Effector CD4-positive, alpha-beta T cell (primary cell): ENCODE measurements around the gene SORCS1.

Source experiments
- DNase-seq: peaks from one replicate; pipeline ENCODE4 v3.0.0-alpha.2; 2020

The SORCS1 gene

GRCh38 chr10:106982268-106982667, 182.2 kb downstream of the SORCS1 start:
- DNase-seq: no peak

- DNase-seq: no peak
Observed at GRCh38 chr10:106981452-106982075, 182.9 kb downstream of the SORCS1 start.

GRCh38 chr10:106980495-106981451, 183.7 kb downstream of the SORCS1 start:
- no peak for DNase-seq

- DNase-seq: no peak
Observed at GRCh38 chr10:106978756-106979155, 185.8 kb downstream of the SORCS1 start.

- no peak for DNase-seq
Observed at GRCh38 chr10:106973716-106974115, 190.8 kb downstream of the SORCS1 start.

GRCh38 chr10:106973288-106973687, 191.2 kb downstream of the SORCS1 start:
- DNase-seq: no peak

- DNase-seq: no peak
Observed at GRCh38 chr10:106972381-106972780, 192.1 kb downstream of the SORCS1 start.

- DNase-seq: no peak
Observed at GRCh38 chr10:106971411-106971831, 193.1 kb downstream of the SORCS1 start.

- no peak for DNase-seq
Observed at GRCh38 chr10:106967452-106967851, 197.1 kb downstream of the SORCS1 start.

GRCh38 chr10:106960812-106961211, 203.7 kb downstream of the SORCS1 start:
- no peak for DNase-seq

GRCh38 chr10:106959521-106959920, 205.0 kb downstream of the SORCS1 start:
- DNase-seq: no peak

GRCh38 chr10:106958589-106959361, 205.7 kb downstream of the SORCS1 start:
- DNase-seq: no peak

GRCh38 chr10:106957823-106958588, 206.5 kb downstream of the SORCS1 start:
- DNase-seq: no peak

- no peak for DNase-seq
Observed at GRCh38 chr10:106956216-106956915, 208.1 kb downstream of the SORCS1 start.

GRCh38 chr10:106955133-106955532, 209.4 kb downstream of the SORCS1 start:
- no peak for DNase-seq

- DNase-seq: no peak
Observed at GRCh38 chr10:106952033-106952432, 212.5 kb downstream of the SORCS1 start.

- DNase-seq: no peak
Observed at GRCh38 chr10:106949680-106950478, 214.6 kb downstream of the SORCS1 start.

GRCh38 chr10:106947643-106948042, 216.9 kb downstream of the SORCS1 start:
- DNase-seq: no peak

- DNase-seq: no peak
Observed at GRCh38 chr10:106942035-106942662, 222.4 kb downstream of the SORCS1 start.

- no peak for DNase-seq
Observed at GRCh38 chr10:106941297-106942034, 223.0 kb downstream of the SORCS1 start.
